22Rv1 (cell line): ENCODE data around the gene HOOK2.

ENCODE experiments used
- CTCF ChIP-seq: fragments of 450-650 bp; IDR thresholded peaks from 2 replicates; pipeline ENCODE4 v1.5.1; 2017; ENCODE audit warnings: mild to moderate bottlenecking
- ZFX ChIP-seq: fragments of 450-650 bp; IDR thresholded peaks from 2 replicates; pipeline ENCODE4 v1.6.1; 2017; ENCODE audit warnings: antibody characterized with exemption, borderline replicate concordance

- TF ChIP-seq CTCF (no peak), ZFX (no peak)
Measured at GRCh38 chr19:12767150-12767549, 8.2 kb downstream of the HOOK2 start.
